Measurements from ENCODE around the gene COX15. TPM values are rescaled to one million over a fixed set of nuclear protein-coding genes. Genes with fewer than 3 reads are reported as not detected.
A peak's percentile ranks its signal among the peaks of the same experiment; 100 is the strongest.

The COX15 gene
- total RNA-seq, 4 donors from 2014 or later: 21.0 to 30.5 (median 24.1) TPM

- no peak for DNase-seq (ENCODE audit: extremely low spot score)
- no peak overlapping the region for H3K4me3 ChIP-seq
- H3K36me3 ChIP-seq: peaks cover 10 to 83% (median 47%) of the 10 kb centered on the region in 4 donors
- no peak for TF ChIP-seq CTCF (IDR thresholded peaks at IDR 0.05)
- TF ChIP-seq POLR2A (IDR thresholded peaks at IDR 0.05; ENCODE audit: low read depth): no peak
- H3K9me3 ChIP-seq: no peaks in the 10 kb centered on the region
- H3K27me3 ChIP-seq: no peaks in the 10 kb centered on the region
- WGBS: 92% methylated on average over 3 of the region's 3 CpGs
- no peak overlapping the region for H3K27ac ChIP-seq (replicated peaks in 1 of 4)
- intact Hi-C loops (cut with DNase I): no loop called here
- no peaks in the 10 kb centered on the region for H3K4me1 ChIP-seq
These were observed 37.9 kb downstream of the COX15 start for GRCh38 chr10:99693933-99694583.

DNA sequence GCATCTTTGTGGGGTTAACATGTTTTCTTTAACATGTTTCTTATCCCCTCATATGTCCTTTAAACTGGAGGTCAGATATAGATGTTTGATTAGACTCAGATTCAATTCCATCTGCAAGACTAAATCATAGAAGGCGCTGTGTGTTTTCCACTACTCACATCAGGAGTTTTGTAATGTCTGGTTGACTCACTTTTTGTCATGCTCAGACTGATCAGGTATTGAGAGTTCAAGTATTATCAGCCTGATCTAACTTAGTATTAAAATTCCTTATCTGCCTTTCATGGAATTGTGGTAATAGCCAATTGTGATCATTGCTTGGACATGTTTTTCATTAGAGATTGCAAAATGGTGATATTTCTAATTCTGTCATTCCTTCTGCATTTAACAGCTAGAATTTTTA, 42.5 kb downstream of the COX15 start:
- Histone ChIP-seq H3K4me3 (no peak overlapping the region), H3K36me3 (peaks cover 10 to 48% (median 20%) of the 10 kb centered on the region in 4 donors)

DNA sequence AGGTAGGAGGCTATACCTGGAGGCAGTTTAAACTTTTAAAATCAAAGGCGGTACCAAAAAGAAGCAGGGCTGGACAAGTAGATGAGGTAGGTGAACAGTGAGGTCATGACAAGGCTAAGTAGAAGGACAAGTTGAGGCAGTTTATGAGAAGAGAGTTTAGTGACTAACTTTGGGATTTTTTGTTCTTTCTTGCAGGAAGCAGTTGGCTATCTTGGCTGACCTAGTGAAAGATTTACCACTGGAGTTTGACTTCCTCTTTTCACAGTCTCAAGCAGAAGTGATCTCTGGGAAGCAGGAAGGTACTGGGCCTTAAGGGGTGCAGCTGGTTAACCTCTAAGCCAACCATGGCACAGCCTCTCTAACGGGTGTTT, 46.3 kb downstream of the COX15 start:
- intact Hi-C loops (cut with DNase I): no loop called here
- no peak overlapping the region for H3K27ac ChIP-seq (replicated peaks in 1 of 4)

More for the DNA sequence above, 42.5 kb downstream of the COX15 start:
- Histone ChIP-seq H3K27me3 (no peaks in the 10 kb centered on the region), H3K4me1 (no peaks in the 10 kb centered on the region), H3K9me3 (no peaks in the 10 kb centered on the region), H3K27ac (replicated peaks in 1 of 4) (no peak overlapping the region)
- TF ChIP-seq POLR2AphosphoS5 (IDR thresholded peaks at IDR 0.05) (no peak), CTCF (IDR thresholded peaks at IDR 0.05) (no peak), POLR2A (IDR thresholded peaks at IDR 0.05; ENCODE audit: low read depth) (no peak), EP300 (IDR thresholded peaks at IDR 0.05) (no peak)
- intact Hi-C loops (cut with DNase I): no loop called here
- DNase-seq (ENCODE audit: extremely low spot score): no peak
- 91% methylated on average over 1 of the region's 1 CpG for WGBS

DNA sequence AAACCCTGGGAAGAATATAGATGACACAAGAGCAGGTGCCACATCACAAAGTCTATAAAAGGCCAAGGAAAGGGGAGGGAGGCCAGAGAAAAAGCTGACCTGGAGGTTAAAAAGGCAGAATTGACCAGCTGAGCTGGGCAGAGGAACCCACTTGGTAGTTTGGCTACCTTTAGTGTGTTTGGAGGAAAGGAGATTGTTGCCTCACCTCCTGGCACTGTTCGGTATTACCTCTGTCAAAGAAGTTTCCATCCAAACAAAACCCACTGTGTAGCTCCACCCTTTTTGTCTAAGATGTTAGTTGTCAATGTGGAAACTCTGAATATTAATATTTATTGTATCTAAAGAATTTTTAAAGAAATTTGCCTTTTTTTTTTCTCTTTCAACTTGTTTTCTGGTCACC, 49.2 kb downstream of the COX15 start:
- WGBS: 79% methylated on average over 1 of the region's 1 CpG

More for the DNA sequence above, 46.3 kb downstream of the COX15 start:
- TF ChIP-seq EP300 (IDR thresholded peaks at IDR 0.05) (no peak), POLR2AphosphoS5 (IDR thresholded peaks at IDR 0.05) (no peak), CTCF (IDR thresholded peaks at IDR 0.05) (no peak), POLR2A (IDR thresholded peaks at IDR 0.05; ENCODE audit: low read depth) (no peak)
- no peak for DNase-seq (ENCODE audit: extremely low spot score)
- no peaks in the 10 kb centered on the region for H3K4me1 ChIP-seq
- H3K27me3 ChIP-seq: no peaks in the 10 kb centered on the region
- no peak overlapping the region for H3K4me3 ChIP-seq
- peaks cover 0 to 32% (median 4%) of the 10 kb centered on the region in 4 donors for H3K36me3 ChIP-seq
- H3K9me3 ChIP-seq: no peaks in the 10 kb centered on the region
- WGBS: 62% methylated on average over 2 of the region's 2 CpGs

More for the DNA sequence above, 49.2 kb downstream of the COX15 start:
- DNase-seq (ENCODE audit: extremely low spot score): no peak
- TF ChIP-seq CTCF (IDR thresholded peaks at IDR 0.05): peak in 1 of 3 experiments; percentile 4
- no peak for TF ChIP-seq POLR2AphosphoS5 (IDR thresholded peaks at IDR 0.05)
- TF ChIP-seq POLR2A (IDR thresholded peaks at IDR 0.05; ENCODE audit: low read depth): no peak
- TF ChIP-seq EP300 (IDR thresholded peaks at IDR 0.05): no peak
- Histone ChIP-seq H3K4me3 (no peak overlapping the region), H3K36me3 (peaks cover 8 to 41% (median 17%) of the 10 kb centered on the region in 4 donors), H3K4me1 (no peaks in the 10 kb centered on the region), H3K27ac (replicated peaks in 1 of 4) (no peak overlapping the region), H3K27me3 (no peaks in the 10 kb centered on the region), H3K9me3 (no peaks in the 10 kb centered on the region)
- intact Hi-C loops (cut with DNase I): no loop called here

Other genes with a start within 250 kb of the COX15 start
- under 1 TPM in 2 of 4 donors, not detected in 2; 0.19 to 0.34 TPM for gene NKX2-3, start 199.2 kb downstream of the COX15 start, total RNA-seq
- 10 to 100 TPM; 29.8 to 42.8 (median 31.5) TPM for gene SLC25A28, start 111.7 kb downstream of the COX15 start, total RNA-seq
- 1 to 10 TPM; 3.3 to 4.8 (median 4.4) TPM for gene ENTPD7, start 72.6 kb downstream of the COX15 start, total RNA-seq
- 10 to 100 TPM; 17.6 to 28.7 (median 24.1) TPM for gene CUTC, start 107 bp upstream of the COX15 start, total RNA-seq
- gene ABCC2, start 50.5 kb upstream of the COX15 start, total RNA-seq: 1 to 10 TPM in 1 of 4 donors, under 1 TPM in 3; 0.32 to 2.9 (median 0.42) TPM